Breast epithelium (tissue), 4 donors: ENCODE data around the gene PPP1CC. TPM values are rescaled to one million over a fixed set of nuclear protein-coding genes. Genes with fewer than 3 reads are reported as not detected.

Experiments
- DNase-seq, 2 donors: peaks; one replicate each; pipeline ENCODE4 v3.0.0-alpha.2; 2019; ENCODE audit warnings: low spot score in 2 of 2
- H3K27ac ChIP-seq, 2 donors: fragments of 200-600 bp; sonication (generic) in 1 of 2; one replicate each; pipeline ENCODE4 v1.5.1; 2016 to 2019; ENCODE audit warnings: mild to moderate bottlenecking in 1 of 2
- H3K27me3 ChIP-seq, 2 donors: fragments of 200-600 bp; sonication (generic) in 1 of 2; one replicate each; pipeline versions ENCODE4 v1.5.1 to v1.6.0; 2017 to 2019; ENCODE audit warnings: control low read depth in 1 of 2, mild to moderate bottlenecking in 1 of 2
- H3K36me3 ChIP-seq: fragments of 200-600 bp; one replicate; pipeline ENCODE4 v1.5.1; 2019
- H3K4me1 ChIP-seq, 2 donors: fragments of 200-600 bp; sonication (generic); one replicate each; pipeline ENCODE4 v1.5.1; 2016 to 2019; ENCODE audit warnings: control low read depth in 1 of 2
- H3K4me3 ChIP-seq, 3 donors: fragments of 200-600 bp; sonication (generic); 1 replicate in 2 of 3; 2 replicates in 1 of 3; pipeline ENCODE4 v1.5.1; 2016 to 2019; ENCODE audit warnings: mild to moderate bottlenecking in 3 of 3, moderate library complexity in 2 of 3
- H3K9me3 ChIP-seq, 2 donors: fragments of 200-600 bp; sonication (generic) in 1 of 2; one replicate each; pipeline ENCODE4 v1.5.1; 2016 to 2019; ENCODE audit warnings: control low read depth in 1 of 2
- CTCF ChIP-seq, 3 donors: fragments of 450-650 bp; IDR thresholded peaks; one replicate each; pipeline ENCODE4 v1.5.1; 2016 to 2017; ENCODE audit warnings: antibody characterized with exemption in 3 of 3, mild to moderate bottlenecking in 3 of 3, moderate library complexity in 3 of 3
- POLR2A ChIP-seq: fragments of 450-650 bp; IDR thresholded peaks from one replicate; pipeline ENCODE4 v1.6.1; 2016; ENCODE audit warnings: antibody characterized with exemption, mild to moderate bottlenecking, moderate library complexity
- POLR2AphosphoS5 ChIP-seq, 3 donors: sonication (generic); formaldehyde crosslinking; IDR thresholded peaks; one replicate each; pipeline ENCODE4 v1.6.1; 2017; ENCODE audit warnings: antibody characterized with exemption in 3 of 3
- intact Hi-C: fragments of 100-400 bp; cut with DNase I; formaldehyde crosslinking; loops from one replicate; pipeline ENCODE4 v1.15.1; 2023; ENCODE audit warnings: low total_unique reads
- total RNA-seq, 3 donors: library from RNA; depleted of rRNA; stranded (reverse); fragments of >200 nt; gene quantifications; one replicate each; pipeline ENCODE4 v1.1.0, GENCODE V29; 2016

PPP1CC gene
- total RNA-seq, 3 donors from 2014 or later = 97.7 to 135 (median 106) TPM

GRCh38 chr12:110677206-110677911 is 65.3 kb downstream of the PPP1CC start:
- H3K9me3 ChIP-seq = peaks cover 0 to 8% of the 10 kb centered on the region in 2 donors
- TF ChIP-seq POLR2AphosphoS5 (IDR thresholded peaks at IDR 0.05) (no peak), POLR2A (no peak), CTCF (IDR thresholded peaks at IDR 0.05) (no peak)
- no peaks in the 10 kb centered on the region for H3K4me1 ChIP-seq
- no peak for DNase-seq
- no peaks in the 10 kb centered on the region for H3K36me3 ChIP-seq
- no peaks in the 10 kb centered on the region for H3K27me3 ChIP-seq
- no peak overlapping the region for H3K27ac ChIP-seq
- intact Hi-C loops = no loop called here
- no peak overlapping the region for H3K4me3 ChIP-seq

- DNase-seq = no peak
- no peaks in the 10 kb centered on the region for H3K36me3 ChIP-seq
- H3K9me3 ChIP-seq = peaks cover 0 to 8% of the 10 kb centered on the region in 2 donors
- no peaks in the 10 kb centered on the region for H3K27me3 ChIP-seq
- intact Hi-C loops = no loop called here
- TF ChIP-seq POLR2A = no peak
- no peak for TF ChIP-seq CTCF (IDR thresholded peaks at IDR 0.05)
- no peaks in the 10 kb centered on the region for H3K4me1 ChIP-seq
- no peak overlapping the region for H3K4me3 ChIP-seq
- H3K27ac ChIP-seq = no peak overlapping the region
These were observed 66.5 kb downstream of the PPP1CC start for GRCh38 chr12:110676171-110676570.

- intact Hi-C loops = no loop called here
- Histone ChIP-seq H3K9me3 (peaks cover 3 to 13% of the 10 kb centered on the region in 2 donors), H3K36me3 (no peaks in the 10 kb centered on the region), H3K4me1 (no peaks in the 10 kb centered on the region), H3K4me3 (no peak overlapping the region), H3K27ac (no peak overlapping the region), H3K27me3 (no peaks in the 10 kb centered on the region)
- no peak for TF ChIP-seq POLR2AphosphoS5 (IDR thresholded peaks at IDR 0.05)
- TF ChIP-seq POLR2A = no peak
- no peak for TF ChIP-seq CTCF (IDR thresholded peaks at IDR 0.05)
- DNase-seq = no peak
These were observed 72.5 kb downstream of the PPP1CC start for GRCh38 chr12:110670161-110670701.

Other genes starting within 250 kb of the PPP1CC start
- 100 to 1,000 TPM in 1 of 3 donors, 10 to 100 TPM in 2; 82.9 to 135 (median 96.7) TPM for gene VPS29, start 240.8 kb downstream of the PPP1CC start, total RNA-seq
- gene RAD9B, start 240.6 kb downstream of the PPP1CC start, total RNA-seq = 1 to 10 TPM in 1 of 3 donors, under 1 TPM in 2; 0.48 to 2.8 (median 0.66) TPM
- 10 to 100 TPM; 21.6 to 31.9 (median 26.7) TPM for gene PPTC7, start 159.6 kb downstream of the PPP1CC start, total RNA-seq
- 10 to 100 TPM; 43.0 to 76.0 (median 56.3) TPM for gene TCTN1, start 128.8 kb downstream of the PPP1CC start, total RNA-seq
- 10 to 100 TPM in 1 of 3 donors, 1 to 10 TPM in 2; 2.6 to 16.6 (median 7.6) TPM for gene HVCN1, start 53.8 kb downstream of the PPP1CC start, total RNA-seq
- not detected for gene CCDC63, start 104.1 kb upstream of the PPP1CC start, total RNA-seq
- not detected for gene MYL2, start 177.7 kb upstream of the PPP1CC start, total RNA-seq